Activated CD8-positive, alpha-beta memory T cell treated with anti-CD3 and anti-CD28 coated beads, Interleukin-2, amount 50 U/mL, for 1 hour (primary cell): Measurements from ENCODE around the gene SEPHS2.
"Not testable (repeated sequence)": the region's sequence is repeated elsewhere in the genome, so short reads cannot be mapped to it uniquely, and the experiment has no call there.

Experiments used
- DNase-seq: peaks from one replicate; pipeline ENCODE4 v3.0.0-alpha.2; 2020; ENCODE audit errors: extremely low read depth

The SEPHS2 gene

GRCh38 chr16:30464078-30464477 lies 18.4 kb upstream of the SEPHS2 start:
- DNase-seq: no peak

- DNase-seq: not testable (repeated sequence)
Observed at GRCh38 chr16:30461426-30461825, 15.8 kb upstream of the SEPHS2 start.

- no peak for DNase-seq
Observed at GRCh38 chr16:30459456-30459855, 13.8 kb upstream of the SEPHS2 start.

GRCh38 chr16:30458561-30459394 lies 13.1 kb upstream of the SEPHS2 start:
- peak; percentile 42 for DNase-seq

GRCh38 chr16:30457743-30458560 lies 12.3 kb upstream of the SEPHS2 start:
- no peak for DNase-seq

- DNase-seq: no peak
Observed at GRCh38 chr16:30457256-30457655, 11.6 kb upstream of the SEPHS2 start.

GRCh38 chr16:30456302-30456701 lies 10.6 kb upstream of the SEPHS2 start:
- DNase-seq: no peak

GRCh38 chr16:30452709-30453580 lies 7.3 kb upstream of the SEPHS2 start:
- DNase-seq: not testable (repeated sequence)

GRCh38 chr16:30449116-30449435 lies 3.4 kb upstream of the SEPHS2 start:
- no peak for DNase-seq

GRCh38 chr16:30447512-30448226 lies 2.0 kb upstream of the SEPHS2 start:
- DNase-seq: no peak

GRCh38 chr16:30446203-30446595 lies 525 bp upstream of the SEPHS2 start:
- DNase-seq: no peak

GRCh38 chr16:30445149-30445407 lies 596 bp downstream of the SEPHS2 start:
- DNase-seq: no peak

- no peak for DNase-seq
Observed at GRCh38 chr16:30444231-30445148, 1.2 kb downstream of the SEPHS2 start.

- DNase-seq: no peak
Observed at GRCh38 chr16:30443631-30444030, 2.0 kb downstream of the SEPHS2 start.

- no peak for DNase-seq
Observed at GRCh38 chr16:30439720-30440348, 5.8 kb downstream of the SEPHS2 start.

- DNase-seq: no peak
Observed at GRCh38 chr16:30438835-30439234, 6.8 kb downstream of the SEPHS2 start.

- DNase-seq: no peak
Observed at GRCh38 chr16:30437511-30438046, 8.1 kb downstream of the SEPHS2 start.

GRCh38 chr16:30434852-30435251 lies 10.8 kb downstream of the SEPHS2 start:
- no peak for DNase-seq

GRCh38 chr16:30430428-30430970 lies 15.2 kb downstream of the SEPHS2 start:
- no peak for DNase-seq
